H9 (cell line): ENCODE measurements around the gene USH2A. TPM values are rescaled to one million over a fixed set of nuclear protein-coding genes. Genes with fewer than 3 reads are reported as not detected.

Source experiments
- DNase-seq: peaks from one replicate; pipeline ENCODE4 v3.0.0-alpha.2; 2017
- H2AFZ ChIP-seq: one replicate; pipeline ENCODE4 v1.6.1; 2013; ENCODE audit warnings: mild to moderate bottlenecking, low read length, control low read depth, moderate library complexity
- H2AK5ac ChIP-seq: 2 replicates; pipeline ENCODE4 v1.6.1; 2013; ENCODE audit warnings: low read length, control low read depth, mixed read lengths; ENCODE audit not compliant: insufficient read length
- H2BK120ac ChIP-seq: one replicate; pipeline ENCODE4 v1.6.1; 2013; ENCODE audit warnings: low read depth, mild to moderate bottlenecking, low read length, control low read depth, inconsistent platforms; ENCODE audit not compliant: poor library complexity, severe bottlenecking
- H2BK12ac ChIP-seq: 2 replicates; pipeline ENCODE4 v1.6.1; 2013; ENCODE audit warnings: low read length, control low read depth, mixed read lengths, low read depth; ENCODE audit not compliant: insufficient read length
- H2BK15ac ChIP-seq: 2 replicates; pipeline ENCODE4 v1.6.1; 2013; ENCODE audit warnings: low read depth, low read length, control low read depth
- H2BK20ac ChIP-seq: one replicate; pipeline ENCODE4 v1.6.1; 2013; ENCODE audit warnings: low read depth, mild to moderate bottlenecking, low read length, control low read depth, inconsistent platforms; ENCODE audit not compliant: poor library complexity, severe bottlenecking
- H2BK5ac ChIP-seq: 2 replicates; pipeline ENCODE4 v1.6.1; 2013; ENCODE audit warnings: low read length, control low read depth, mixed read lengths; ENCODE audit not compliant: insufficient read length
- H3K14ac ChIP-seq: 2 replicates; pipeline ENCODE4 v1.6.1; 2013; ENCODE audit warnings: low read length, control low read depth; ENCODE audit not compliant: insufficient read depth
- H3K18ac ChIP-seq: 2 replicates; pipeline ENCODE4 v1.6.1; 2013; ENCODE audit warnings: low read depth, mild to moderate bottlenecking, mixed read lengths, low read length, control low read depth; ENCODE audit not compliant: insufficient read length
- H3K23ac ChIP-seq: 2 replicates; pipeline ENCODE4 v1.6.1; 2013; ENCODE audit warnings: low read length, control low read depth, mixed read lengths, low read depth; ENCODE audit not compliant: insufficient read length
- H3K23me2 ChIP-seq: 2 replicates; pipeline ENCODE4 v1.6.1; 2013; ENCODE audit warnings: low read depth, mild to moderate bottlenecking, mixed read lengths, low read length, control low read depth; ENCODE audit not compliant: insufficient read length, poor library complexity, severe bottlenecking
- H3K27ac ChIP-seq: 2 replicates; pipeline ENCODE4 v1.5.1; 2013; ENCODE audit warnings: low read length, control low read depth, mixed read lengths, low read depth; ENCODE audit not compliant: insufficient read length
- H3K27me3 ChIP-seq: 2 replicates; pipeline ENCODE4 v1.6.1; 2013; ENCODE audit warnings: low read length, control low read depth, inconsistent platforms; ENCODE audit not compliant: insufficient read depth
- H3K4ac ChIP-seq: 2 replicates; pipeline ENCODE4 v1.6.1; 2013; ENCODE audit warnings: low read depth, mild to moderate bottlenecking, control low read depth, inconsistent platforms, low read length, moderate library complexity
- H3K4me1 ChIP-seq: 2 replicates; pipeline ENCODE4 v1.6.1; 2013; ENCODE audit warnings: low read length, control low read depth, inconsistent platforms; ENCODE audit not compliant: insufficient read depth
- H3K4me2 ChIP-seq: 2 replicates; pipeline ENCODE4 v1.6.1; 2013; ENCODE audit warnings: low read length, control low read depth, mixed read lengths; ENCODE audit not compliant: insufficient read length, insufficient read depth
- H3K56ac ChIP-seq: 2 replicates; pipeline ENCODE4 v1.6.1; 2013; ENCODE audit warnings: low read depth, mild to moderate bottlenecking, mixed read lengths, low read length, control low read depth; ENCODE audit not compliant: insufficient read length
- H3K79me1 ChIP-seq: 2 replicates; pipeline ENCODE4 v1.6.1; 2013; ENCODE audit warnings: low read depth, mild to moderate bottlenecking, moderate library complexity, low read length, control low read depth, inconsistent platforms; ENCODE audit not compliant: insufficient read depth, poor library complexity, severe bottlenecking
- H3K79me2 ChIP-seq: 2 replicates; pipeline ENCODE4 v1.6.1; 2013; ENCODE audit warnings: low read length, control low read depth, inconsistent platforms; ENCODE audit not compliant: insufficient read depth
- H3K9ac ChIP-seq: 2 replicates; pipeline ENCODE4 v1.6.1; 2013; ENCODE audit warnings: low read length, control low read depth, mixed read lengths; ENCODE audit not compliant: insufficient read length; ENCODE audit errors: extremely low read depth
- H3K9me3 ChIP-seq: one replicate; pipeline ENCODE4 v1.6.1; 2013; ENCODE audit warnings: low read depth, low read length, inconsistent platforms; ENCODE audit not compliant: control insufficient read depth
- H3T11ph ChIP-seq: one replicate; pipeline ENCODE4 v1.6.1; 2013; ENCODE audit warnings: mild to moderate bottlenecking, low read length, control low read depth, inconsistent platforms
- H4K20me1 ChIP-seq: one replicate; pipeline ENCODE4 v1.6.1; 2013; ENCODE audit not compliant: control insufficient read depth, insufficient read length, insufficient read depth
- H4K5ac ChIP-seq: 2 replicates; pipeline ENCODE4 v1.6.1; 2013; ENCODE audit warnings: low read depth, mild to moderate bottlenecking, mixed read lengths, low read length, control low read depth; ENCODE audit not compliant: insufficient read length
- H4K8ac ChIP-seq: replicated peaks from 2 replicates; pipeline ENCODE4 v1.6.1; 2013; ENCODE audit warnings: low read length, control low read depth, mixed read lengths, low read depth; ENCODE audit not compliant: insufficient read length
- H4K91ac ChIP-seq: 2 replicates; pipeline ENCODE4 v1.6.1; 2013; ENCODE audit warnings: low read depth, mild to moderate bottlenecking, moderate library complexity, mixed read lengths, low read length, control low read depth; ENCODE audit not compliant: insufficient read length
- H3K27ac Mint-ChIP-seq, 3 experiments: 2 replicates in 2 of 3; 3 replicates in 1 of 3; pipeline ENCODE4 v1.8.0; 2020 to 2021; ENCODE audit warnings: mixed read lengths in 3 of 3, mild to moderate bottlenecking in 1 of 3, moderate library complexity in 1 of 3
- H3K27me3 Mint-ChIP-seq: 2 replicates; pipeline ENCODE4 v1.8.0; 2021; ENCODE audit warnings: low read depth, mild to moderate bottlenecking, moderate library complexity, mixed read lengths
- H3K36me3 Mint-ChIP-seq, 3 experiments: 2 replicates in 2 of 3; 3 replicates in 1 of 3; pipeline ENCODE4 v1.8.0; 2020 to 2021; ENCODE audit warnings: low read depth in 3 of 3, mixed read lengths in 3 of 3; ENCODE audit not compliant: insufficient read depth in 1 of 3
- H3K4me1 Mint-ChIP-seq, 2 experiments: 2 replicates each; pipeline ENCODE4 v1.8.0; 2020; ENCODE audit warnings: mixed read lengths in 2 of 2
- H3K4me3 Mint-ChIP-seq, 2 experiments: 2 replicates in 1 of 2; 3 replicates in 1 of 2; pipeline ENCODE4 v1.8.0; 2020 to 2021; ENCODE audit warnings: mild to moderate bottlenecking in 2 of 2, mixed read lengths in 2 of 2, moderate library complexity in 1 of 2
- H3K9me3 Mint-ChIP-seq, 2 experiments: 2 replicates in 1 of 2; 3 replicates in 1 of 2; pipeline ENCODE4 v1.8.0; 2020; ENCODE audit warnings: mild to moderate bottlenecking in 2 of 2, mixed read lengths in 2 of 2, moderate library complexity in 1 of 2
- CTCF ChIP-seq: fragments of 200-600 bp; sonication (generic); conservative IDR thresholded peaks from 3 replicates; pipeline ENCODE4 v1.8.0; 2021; ENCODE audit warnings: antibody characterized with exemption, mild to moderate bottlenecking
- WGBS: extraction: QIAGEN DNeasy Blood & Tissue Kit; methylation state at CpG from one replicate; pipeline ENCODE4 v1.1.7; 2013; ENCODE audit warnings: missing lambda C conversion rate, low lambda C conversion rate, mixed read lengths; ENCODE audit not compliant: insufficient read length; ENCODE audit errors: extremely low coverage; 5-methylcytosine and 5-hydroxymethylcytosine counted together
- total RNA-seq: library from RNA; stranded (reverse); gene quantifications from 2 replicates; pipeline ENCODE4 v1.2.1, GENCODE V29; 2021

Gene USH2A
- total RNA-seq, 1 experiment from 2014 or later = 0.11 TPM

- H2BK15ac ChIP-seq = no peak overlapping the region
- no peaks in the 10 kb centered on the region for H3K27me3 ChIP-seq
- no peak overlapping the region for H3K4ac ChIP-seq
- H3K23me2 ChIP-seq = no peaks in the 10 kb centered on the region
- no peak overlapping the region for H2BK20ac ChIP-seq
- H3K79me2 ChIP-seq = no peaks in the 10 kb centered on the region
- H3K36me3 Mint-ChIP-seq = no peaks in the 10 kb centered on the region
- H3K56ac ChIP-seq = no peak overlapping the region
- no peak overlapping the region for H2AK5ac ChIP-seq
- H3K9me3 Mint-ChIP-seq = no peaks in the 10 kb centered on the region
- H2AFZ ChIP-seq = no peak overlapping the region
- H2BK12ac ChIP-seq = no peak overlapping the region
- no peak overlapping the region for H4K5ac ChIP-seq
- WGBS = no CpG with 5 or more reads among the region's 3 CpGs
- H4K20me1 ChIP-seq = no peaks in the 10 kb centered on the region
- H3K4me1 ChIP-seq = no peaks in the 10 kb centered on the region
- H3K27ac Mint-ChIP-seq = no peak overlapping the region
- no peak overlapping the region for H3K9ac ChIP-seq
- H3K79me1 ChIP-seq = no peaks in the 10 kb centered on the region
- H3K9me3 ChIP-seq = no peaks in the 10 kb centered on the region
- H3K4me3 Mint-ChIP-seq = no peak overlapping the region
- no peak overlapping the region for H3T11ph ChIP-seq
- TF ChIP-seq CTCF = no peak
- no peak overlapping the region for H4K8ac ChIP-seq
- H3K4me2 ChIP-seq = no peak overlapping the region
- peaks cover 10 to 12% of the 10 kb centered on the region in 2 experiments for H3K4me1 Mint-ChIP-seq
- H3K23ac ChIP-seq = no peak overlapping the region
- H3K18ac ChIP-seq = no peak overlapping the region
- H3K27me3 Mint-ChIP-seq = no peaks in the 10 kb centered on the region
- no peak overlapping the region for H3K27ac ChIP-seq
- H2BK5ac ChIP-seq = no peak overlapping the region
- H3K14ac ChIP-seq = no peak overlapping the region
- H4K91ac ChIP-seq = no peak overlapping the region
- DNase-seq = no peak
- H2BK120ac ChIP-seq = no peak overlapping the region
Measured at GRCh38 chr1:216466162-216466801, 43.0 kb upstream of the USH2A start.
